Fibroblast of skin of abdomen (primary cell): ENCODE results near the gene BHLHE40.
"Not testable (repeated sequence)": the region's sequence is repeated elsewhere in the genome, so short reads cannot be mapped to it uniquely, and the experiment has no call there.

Experiments used
- DNase-seq: peaks from one replicate; pipeline ENCODE4 v3.0.0-alpha.2; 2013

BHLHE40 gene

DNA sequence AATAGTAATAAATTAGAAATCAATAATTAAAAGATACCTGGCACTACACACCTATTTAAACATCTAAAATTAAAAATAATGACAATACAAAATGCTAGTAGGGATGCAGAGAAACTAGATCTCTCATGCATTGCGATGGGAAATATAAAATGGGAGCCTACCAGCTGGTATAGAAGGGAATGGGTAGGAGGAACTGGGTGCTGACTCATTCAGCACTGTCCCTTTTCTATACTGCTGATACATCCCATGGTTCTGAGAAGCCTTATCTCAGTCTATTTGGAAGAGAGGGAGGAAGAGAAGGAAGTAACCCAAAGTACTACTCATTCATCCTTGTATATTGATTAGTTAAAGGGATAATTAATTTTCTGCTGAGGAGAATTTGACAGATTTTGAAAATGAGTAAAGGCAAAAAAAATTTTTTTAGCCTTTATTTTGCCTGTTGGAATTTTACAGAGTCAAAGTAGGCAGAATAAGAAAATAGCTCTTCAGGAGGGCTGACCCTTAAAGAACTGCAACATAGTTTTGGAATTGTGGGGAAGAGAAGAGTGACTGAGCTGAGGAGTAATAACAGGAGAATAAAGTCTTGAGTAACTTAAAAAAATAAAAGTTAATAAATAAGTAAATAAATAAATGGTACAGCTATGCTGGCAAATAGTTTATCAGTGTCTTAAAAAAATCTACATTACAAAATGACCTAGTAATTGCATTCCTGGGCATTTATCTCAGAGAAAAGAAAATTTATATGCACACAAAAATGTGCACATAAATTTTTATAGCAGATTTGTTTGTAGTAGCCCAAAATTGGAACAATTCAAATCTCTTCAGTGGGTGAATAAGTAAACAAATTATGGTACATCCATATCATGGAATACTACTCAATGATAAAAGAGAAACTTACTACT, 15.3 kb upstream of the BHLHE40 start:
- DNase-seq = no peak

DNA sequence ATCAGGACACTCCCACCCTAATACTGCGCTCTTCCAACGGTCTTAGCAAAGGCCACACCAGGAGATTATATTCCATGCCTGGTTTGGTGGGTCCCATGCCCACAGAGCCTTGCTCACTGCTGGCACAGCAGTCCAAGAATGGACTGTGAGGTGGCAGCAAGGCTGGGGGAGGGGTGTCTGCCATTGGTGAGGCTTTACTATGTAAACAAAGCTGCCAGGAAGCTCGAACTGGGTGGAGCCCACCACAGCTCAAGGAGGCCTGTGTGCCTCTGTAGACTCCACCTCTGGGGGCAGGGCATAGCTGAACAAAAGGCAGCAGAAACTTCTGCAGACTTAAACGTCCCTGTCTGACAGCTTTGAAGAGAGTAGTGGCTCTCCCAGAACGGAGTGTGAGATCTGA, 13.2 kb upstream of the BHLHE40 start:
- not testable (repeated sequence) for DNase-seq

DNA sequence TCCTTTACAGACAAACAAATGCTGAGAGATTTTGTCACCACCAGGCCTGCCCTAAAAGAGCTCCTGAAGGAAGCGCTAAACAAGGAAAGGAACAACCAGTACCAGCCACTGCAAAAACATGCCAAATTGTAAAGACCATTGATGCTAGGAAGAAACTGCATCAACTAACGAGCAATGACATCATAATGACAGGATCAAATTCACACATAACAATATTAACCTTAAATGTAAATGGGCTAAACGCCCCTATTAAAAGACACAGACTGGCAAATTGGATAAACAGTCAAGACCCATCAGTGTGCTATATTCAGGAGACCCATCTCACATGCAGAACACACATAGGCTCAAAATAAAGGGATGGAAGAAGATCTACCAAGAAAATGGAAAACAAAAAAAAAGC, 11.6 kb upstream of the BHLHE40 start:
- not testable (repeated sequence) for DNase-seq

DNA sequence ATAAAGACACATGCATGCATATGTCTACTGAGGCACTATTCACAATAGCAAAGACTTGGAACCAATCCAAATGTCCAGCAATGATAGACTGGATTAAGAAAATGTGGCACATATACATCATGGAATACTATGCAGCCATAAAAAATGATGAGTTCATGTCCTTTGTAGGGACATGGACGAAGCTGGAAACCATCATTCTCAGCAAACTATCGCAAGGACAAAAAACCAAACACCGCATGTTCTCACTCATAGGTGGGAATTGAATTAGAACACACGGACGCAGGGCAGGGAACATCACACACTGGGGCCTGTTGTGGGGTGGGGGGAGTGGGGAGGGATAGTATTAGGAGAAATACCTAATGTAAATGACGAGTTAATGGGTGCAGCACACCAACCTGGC, 7.8 kb upstream of the BHLHE40 start:
- DNase-seq = not testable (repeated sequence)

DNA sequence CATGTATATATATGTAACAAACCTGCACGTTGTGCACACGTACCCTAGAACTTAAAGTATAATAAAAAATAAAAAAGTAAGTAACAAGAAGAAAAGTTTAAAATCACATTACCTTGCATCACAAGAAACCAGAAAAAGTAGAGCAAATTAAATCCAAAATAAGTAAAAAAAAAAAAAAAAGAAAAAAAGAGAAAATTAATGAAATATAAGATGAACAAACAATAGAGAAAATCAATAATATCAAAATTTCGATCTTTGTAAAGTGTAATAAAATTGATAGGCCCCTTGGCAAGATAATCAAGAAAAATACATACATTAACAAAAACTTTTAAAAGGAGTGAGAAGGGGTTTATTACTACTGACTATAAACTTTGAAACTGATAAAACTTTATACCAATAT, 7.4 kb upstream of the BHLHE40 start:
- no peak for DNase-seq

DNA sequence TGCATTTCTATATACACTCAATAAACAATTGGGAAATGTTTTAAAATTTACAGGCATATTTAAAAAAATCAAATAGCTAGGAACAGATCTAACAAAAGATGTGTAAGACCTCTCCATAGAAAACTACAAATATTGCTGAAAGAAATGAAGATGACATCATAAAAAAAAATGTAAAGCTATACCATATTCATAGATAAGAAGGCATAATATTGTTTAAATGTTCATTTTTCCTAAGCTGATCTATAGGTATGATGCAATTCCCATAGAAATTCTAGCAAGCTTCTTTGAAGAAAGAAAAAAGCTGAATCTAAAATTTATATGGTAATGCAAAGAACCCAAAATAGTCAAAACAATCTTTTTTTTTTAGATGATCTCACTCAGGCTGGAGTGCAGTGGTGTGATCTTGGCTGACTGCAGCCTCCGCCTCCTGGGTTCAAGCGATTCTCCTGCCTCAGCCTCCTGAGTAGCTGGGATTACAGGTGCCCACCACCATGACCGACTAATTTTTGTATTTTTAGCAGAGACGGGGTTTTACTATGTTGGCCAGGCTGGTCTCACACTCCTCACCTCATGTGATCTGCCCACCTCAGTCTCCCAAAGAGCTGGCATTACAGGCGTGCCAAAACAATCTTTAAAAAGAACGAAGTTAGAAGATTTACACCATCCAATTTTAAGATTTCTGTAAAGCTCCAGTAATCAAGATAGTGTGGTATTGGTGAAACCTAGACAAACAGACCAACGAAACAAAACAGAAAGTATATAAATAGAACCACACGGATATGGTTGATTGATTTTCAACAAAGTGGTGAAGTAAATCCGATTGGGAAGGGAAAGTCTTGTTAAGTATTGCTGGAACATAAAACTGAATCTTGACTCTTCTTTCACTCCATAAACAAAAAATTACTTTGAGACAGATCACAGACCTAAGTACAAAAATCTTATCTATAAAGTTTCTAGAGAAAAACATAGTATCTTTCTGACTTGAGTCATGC, 6.3 kb upstream of the BHLHE40 start:
- DNase-seq = no peak

DNA sequence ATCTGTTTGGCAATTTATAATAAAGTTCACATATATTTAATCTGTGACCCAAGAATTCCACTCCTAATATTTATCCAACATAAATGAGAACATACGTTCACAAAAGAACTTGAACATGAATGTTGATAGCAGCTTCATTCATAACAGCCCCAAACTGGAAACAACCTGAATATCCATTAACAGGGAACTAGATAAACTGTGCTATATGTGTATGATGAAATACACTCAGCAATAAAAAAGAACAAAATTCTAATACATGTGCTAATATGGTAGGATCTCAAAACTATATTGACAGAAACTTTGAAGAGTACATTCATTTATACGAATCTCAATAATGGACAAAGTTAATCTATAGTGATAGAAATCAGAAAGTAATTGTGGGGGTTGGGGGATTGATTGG, 5.1 kb upstream of the BHLHE40 start:
- no peak for DNase-seq

DNA sequence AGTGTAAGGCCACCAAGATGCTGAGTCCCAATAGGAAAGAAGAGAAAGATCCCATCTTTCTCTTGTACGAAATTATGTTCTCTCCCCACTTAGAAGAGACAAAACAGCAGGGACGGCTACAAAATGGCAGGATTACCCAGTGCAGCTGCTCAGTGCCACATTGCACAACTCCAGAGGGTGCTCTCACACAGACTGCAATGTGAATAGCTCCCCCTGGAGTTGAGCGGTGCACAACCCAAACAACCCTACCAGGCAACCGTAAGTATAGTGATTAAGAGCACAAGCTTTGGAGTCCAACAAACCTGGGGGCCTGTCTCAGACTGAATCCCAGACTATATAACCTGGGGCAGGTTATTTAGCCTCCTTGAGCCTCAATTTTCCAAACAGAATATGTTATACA, 3.1 kb upstream of the BHLHE40 start:
- peak; percentile 71 for DNase-seq

DNA sequence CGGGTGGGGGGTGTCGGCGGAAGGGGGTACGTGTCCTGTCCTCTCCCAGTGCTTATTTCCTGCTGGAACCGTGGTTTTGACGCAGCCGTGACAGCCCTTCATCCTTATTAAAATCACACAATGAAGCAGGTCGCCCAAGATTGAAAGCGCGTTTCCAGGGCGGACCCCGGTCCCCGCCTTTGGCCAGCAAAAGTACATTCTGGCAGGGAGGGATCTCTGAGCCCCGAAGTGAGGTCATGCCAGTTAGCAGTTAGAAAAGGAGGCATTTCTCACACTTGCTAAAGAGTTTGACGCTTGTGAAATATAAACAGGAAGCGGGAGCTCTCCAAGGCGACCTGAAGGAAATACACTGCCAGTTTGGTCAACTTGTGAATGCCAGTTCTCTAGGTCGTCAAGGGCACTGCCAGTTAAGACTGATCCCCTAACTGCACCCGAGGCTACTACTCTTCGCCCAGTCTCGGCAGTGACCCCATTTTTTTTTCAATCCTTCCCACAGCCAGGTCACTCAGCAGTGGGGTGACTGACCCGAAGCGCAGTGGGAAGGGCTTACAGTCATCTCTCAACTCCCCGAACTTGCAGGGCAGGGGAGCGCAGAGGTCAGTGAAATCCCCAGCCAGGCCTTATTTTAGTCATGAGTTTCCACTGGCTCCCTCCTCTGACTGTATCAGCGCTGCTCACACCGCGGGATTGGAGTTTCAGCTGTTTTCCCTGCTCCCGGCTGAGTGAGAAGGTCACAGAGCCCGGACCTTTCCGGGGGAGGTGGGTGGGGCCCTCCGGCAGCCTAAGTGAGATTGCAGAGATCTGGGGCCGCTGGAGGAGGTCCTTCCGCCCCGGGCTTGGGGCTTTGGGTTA, 2.0 kb upstream of the BHLHE40 start:
- peak; percentile 65 for DNase-seq

DNA sequence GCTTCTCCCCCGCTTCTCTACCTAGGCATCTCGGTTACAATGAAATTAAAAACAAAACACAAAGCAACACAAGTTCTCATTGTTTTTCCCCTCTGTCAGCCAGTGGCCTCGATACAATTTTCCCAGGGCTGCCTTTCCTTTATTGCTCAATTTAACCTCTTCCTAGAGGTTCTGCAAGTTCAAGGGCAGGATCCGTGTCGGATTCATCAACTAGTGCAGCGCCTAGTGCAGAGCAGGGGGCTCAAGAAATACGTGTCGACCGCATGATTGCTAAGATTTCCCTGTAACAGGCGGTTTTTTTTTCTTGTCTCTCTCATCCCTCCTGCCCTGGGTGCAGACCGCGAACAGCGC, 1.4 kb upstream of the BHLHE40 start:
- no peak for DNase-seq

DNA sequence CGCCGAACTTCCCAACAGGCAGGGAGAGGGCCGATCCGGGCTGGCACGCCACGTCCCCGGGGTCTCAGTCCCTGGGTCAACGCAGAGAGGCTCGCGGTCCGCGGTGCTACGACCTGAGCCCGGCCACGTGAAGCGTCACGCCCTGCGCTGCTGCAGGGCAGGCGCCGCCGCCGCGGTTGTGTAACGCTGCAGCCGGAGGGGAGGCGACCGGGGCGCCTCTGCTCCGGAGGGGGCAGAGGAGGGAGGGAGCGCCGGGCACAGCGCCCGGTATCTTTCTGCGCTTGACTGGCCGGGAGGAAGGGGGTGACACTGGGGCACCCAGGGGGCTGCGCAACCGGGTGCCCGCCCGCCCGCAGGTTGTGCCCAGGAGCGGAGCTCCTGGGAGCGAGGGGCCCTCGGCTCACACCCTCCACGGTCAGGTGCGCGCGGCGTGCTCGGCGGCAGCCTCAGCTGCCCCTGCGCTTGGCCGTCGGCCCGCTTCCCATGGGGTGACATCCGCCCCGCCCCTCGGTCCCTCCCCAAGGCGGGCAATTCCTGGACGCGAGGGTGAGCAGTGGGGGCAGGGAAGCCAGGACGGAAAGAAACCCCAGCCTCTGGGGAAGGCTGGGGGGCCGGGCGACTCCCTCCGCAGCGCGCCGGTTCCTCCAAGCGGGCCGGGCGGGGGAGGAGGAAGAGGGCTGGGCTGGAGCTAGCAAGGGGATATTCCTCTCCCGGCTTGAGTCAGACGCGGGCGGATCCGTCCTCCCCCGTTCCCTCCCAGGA, 852 bp upstream of the BHLHE40 start:
- DNase-seq = peak; percentile 99

DNA sequence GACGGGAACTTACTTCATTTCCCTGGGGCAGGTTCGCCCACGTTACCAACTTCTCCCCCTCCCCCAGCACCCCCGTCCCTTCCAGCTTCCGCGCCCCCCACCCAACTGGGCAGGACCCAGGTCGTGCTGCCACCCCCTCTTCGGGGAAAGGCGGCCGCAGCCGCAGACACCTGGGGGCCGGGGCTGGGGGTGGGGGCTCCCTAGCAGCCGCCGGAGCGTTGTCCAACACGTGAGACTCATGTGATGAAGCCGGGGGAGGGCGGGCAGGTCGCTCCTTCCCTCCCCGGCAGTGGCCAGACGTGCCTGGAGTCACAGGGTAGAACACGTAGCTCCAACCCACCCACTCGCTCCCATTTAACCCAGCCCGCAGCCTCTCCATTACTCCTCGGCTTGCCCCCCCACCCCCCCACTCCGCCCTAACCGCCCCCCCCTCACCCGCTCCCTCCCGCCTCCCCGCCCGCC, 240 bp upstream of the BHLHE40 start:
- peak; percentile 99 for DNase-seq

DNA sequence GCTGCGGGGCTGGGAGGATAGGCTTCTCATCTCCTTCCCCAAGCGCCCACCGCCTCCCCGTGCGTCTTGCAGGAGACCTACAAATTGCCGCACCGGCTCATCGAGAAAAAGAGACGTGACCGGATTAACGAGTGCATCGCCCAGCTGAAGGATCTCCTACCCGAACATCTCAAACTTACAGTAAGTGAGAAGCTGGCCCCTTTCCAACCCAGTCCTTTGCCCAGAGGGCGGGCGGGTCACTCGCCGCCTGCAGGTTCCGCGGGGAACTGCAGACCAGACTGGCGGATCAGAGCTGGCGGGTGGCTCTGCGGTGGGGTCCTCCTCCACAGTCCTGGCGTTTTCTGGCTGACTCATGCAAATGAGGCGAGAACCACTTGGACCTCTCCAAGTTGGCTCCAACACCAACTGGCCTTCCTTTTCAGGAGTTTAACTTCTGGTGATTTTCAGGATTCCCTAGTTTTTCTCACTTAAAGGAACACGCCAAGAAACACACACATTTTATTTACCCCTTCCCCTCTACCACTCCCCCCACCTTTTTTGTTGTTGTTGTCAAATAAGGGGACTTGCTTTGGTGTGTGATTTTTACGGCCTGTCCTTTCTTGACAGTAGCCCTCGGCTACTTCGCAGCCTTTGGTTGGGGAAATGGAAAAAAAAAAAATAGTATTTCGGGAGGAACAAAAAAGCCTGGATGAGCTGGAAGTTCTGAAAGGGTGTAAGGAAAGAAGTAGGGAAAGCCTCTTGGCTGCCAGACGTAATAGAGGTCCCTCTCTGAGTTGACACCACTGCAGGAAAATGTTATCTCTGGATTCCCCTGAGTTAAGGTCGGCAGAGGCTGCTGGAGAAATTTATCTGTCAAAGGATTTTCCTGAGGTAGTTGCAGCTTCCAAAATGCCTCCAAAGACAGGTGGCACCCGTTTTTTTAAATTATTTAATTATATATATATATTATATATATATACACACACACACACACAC, 1.3 kb downstream of the BHLHE40 start:
- peak; percentile 94 for DNase-seq

DNA sequence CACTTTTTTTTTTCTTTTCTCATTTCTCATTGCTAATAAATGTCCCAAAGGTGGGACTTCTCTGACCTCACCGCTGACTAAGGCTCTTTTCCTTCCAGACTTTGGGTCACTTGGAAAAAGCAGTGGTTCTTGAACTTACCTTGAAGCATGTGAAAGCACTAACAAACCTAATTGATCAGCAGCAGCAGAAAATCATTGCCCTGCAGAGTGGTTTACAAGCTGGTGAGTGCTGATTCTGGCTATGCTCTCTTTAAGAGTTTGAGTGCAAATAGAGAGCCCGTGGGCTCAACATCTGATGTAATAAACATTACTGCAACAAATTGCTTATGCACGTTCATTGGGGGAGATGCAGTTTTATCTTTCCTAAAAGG, 2.0 kb downstream of the BHLHE40 start:
- DNase-seq = no peak

DNA sequence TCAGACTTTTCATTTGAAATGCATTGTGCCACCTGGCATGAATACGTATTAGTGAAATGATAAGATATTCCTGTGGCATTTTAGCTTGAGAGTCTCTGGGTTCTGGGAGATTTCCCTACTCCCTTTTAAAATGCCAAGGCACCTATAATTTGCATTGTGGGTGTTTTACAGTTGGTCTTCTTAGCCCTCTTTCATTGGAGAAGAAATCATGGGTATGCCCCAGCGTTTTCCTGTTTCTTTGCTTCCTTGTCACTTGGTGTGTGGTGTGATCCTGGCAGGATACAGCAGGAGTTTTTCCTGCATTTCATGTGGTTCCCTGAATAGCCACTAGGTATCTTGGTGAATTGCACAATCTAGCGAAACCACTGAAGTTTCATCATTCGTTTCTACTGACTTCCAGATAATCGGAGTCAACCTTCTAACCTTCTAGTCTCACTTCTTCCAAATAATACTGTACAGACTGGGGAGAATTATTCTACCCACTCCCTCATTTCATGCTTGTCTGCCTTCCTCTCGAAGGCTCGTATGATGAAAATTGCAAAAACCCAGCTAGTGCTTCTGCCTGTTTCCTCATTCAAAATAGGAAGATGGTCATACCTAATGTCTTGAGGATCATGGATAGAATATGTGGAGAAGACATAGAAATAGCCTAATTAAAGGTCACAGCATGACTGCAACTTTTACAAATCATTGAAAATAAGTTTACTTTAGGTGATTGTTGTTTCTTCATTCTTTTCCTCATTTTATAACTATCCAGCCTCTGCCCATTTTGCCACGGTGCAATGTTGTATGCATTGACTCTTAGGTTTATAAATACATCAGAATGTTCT, 2.6 kb downstream of the BHLHE40 start:
- peak; percentile 74 for DNase-seq

DNA sequence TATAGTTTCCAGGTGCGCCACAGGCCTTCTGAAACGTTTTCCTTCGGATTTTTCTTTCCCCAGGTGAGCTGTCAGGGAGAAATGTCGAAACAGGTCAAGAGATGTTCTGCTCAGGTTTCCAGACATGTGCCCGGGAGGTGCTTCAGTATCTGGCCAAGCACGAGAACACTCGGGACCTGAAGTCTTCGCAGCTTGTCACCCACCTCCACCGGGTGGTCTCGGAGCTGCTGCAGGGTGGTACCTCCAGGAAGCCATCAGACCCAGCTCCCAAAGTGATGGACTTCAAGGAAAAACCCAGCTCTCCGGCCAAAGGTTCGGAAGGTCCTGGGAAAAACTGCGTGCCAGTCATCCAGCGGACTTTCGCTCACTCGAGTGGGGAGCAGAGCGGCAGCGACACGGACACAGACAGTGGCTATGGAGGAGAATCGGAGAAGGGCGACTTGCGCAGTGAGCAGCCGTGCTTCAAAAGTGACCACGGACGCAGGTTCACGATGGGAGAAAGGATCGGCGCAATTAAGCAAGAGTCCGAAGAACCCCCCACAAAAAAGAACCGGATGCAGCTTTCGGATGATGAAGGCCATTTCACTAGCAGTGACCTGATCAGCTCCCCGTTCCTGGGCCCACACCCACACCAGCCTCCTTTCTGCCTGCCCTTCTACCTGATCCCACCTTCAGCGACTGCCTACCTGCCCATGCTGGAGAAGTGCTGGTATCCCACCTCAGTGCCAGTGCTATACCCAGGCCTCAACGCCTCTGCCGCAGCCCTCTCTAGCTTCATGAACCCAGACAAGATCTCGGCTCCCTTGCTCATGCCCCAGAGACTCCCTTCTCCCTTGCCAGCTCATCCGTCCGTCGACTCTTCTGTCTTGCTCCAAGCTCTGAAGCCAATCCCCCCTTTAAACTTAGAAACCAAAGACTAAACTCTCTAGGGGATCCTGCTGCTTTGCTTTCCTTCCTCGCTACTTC, 3.8 kb downstream of the BHLHE40 start:
- no peak for DNase-seq

DNA sequence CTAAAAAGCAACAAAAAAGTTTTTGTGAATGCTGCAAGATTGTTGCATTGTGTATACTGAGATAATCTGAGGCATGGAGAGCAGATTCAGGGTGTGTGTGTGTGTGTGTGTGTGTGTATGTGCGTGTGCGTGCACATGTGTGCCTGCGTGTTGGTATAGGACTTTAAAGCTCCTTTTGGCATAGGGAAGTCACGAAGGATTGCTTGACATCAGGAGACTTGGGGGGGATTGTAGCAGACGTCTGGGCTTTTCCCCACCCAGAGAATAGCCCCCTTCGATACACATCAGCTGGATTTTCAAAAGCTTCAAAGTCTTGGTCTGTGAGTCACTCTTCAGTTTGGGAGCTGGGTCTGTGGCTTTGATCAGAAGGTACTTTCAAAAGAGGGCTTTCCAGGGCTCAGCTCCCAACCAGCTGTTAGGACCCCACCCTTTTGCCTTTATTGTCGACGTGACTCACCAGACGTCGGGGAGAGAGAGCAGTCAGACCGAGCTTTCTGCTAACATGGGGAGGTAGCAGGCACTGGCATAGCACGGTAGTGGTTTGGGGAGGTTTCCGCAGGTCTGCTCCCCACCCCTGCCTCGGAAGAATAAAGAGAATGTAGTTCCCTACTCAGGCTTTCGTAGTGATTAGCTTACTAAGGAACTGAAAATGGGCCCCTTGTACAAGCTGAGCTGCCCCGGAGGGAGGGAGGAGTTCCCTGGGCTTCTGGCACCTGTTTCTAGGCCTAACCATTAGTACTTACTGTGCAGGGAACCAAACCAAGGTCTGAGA, 4.7 kb downstream of the BHLHE40 start:
- peak; percentile 95 for DNase-seq

DNA sequence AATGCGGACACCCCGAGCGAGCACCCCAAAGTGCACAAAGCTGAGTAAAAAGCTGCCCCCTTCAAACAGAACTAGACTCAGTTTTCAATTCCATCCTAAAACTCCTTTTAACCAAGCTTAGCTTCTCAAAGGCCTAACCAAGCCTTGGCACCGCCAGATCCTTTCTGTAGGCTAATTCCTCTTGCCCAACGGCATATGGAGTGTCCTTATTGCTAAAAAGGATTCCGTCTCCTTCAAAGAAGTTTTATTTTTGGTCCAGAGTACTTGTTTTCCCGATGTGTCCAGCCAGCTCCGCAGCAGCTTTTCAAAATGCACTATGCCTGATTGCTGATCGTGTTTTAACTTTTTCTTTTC, 5.3 kb downstream of the BHLHE40 start:
- no peak for DNase-seq
